Endodermal cell (in vitro differentiated cells): ENCODE measurements around the gene AP1B1. TPM values are rescaled to one million over a fixed set of nuclear protein-coding genes. Genes with fewer than 3 reads are reported as not detected.

ENCODE experiments used
- DNase-seq: peaks from one replicate; pipeline ENCODE4 v3.0.0-alpha.2; 2017
- H3K27ac ChIP-seq: 2 replicates; pipeline ENCODE4 v1.5.1; 2013; ENCODE audit warnings: mild to moderate bottlenecking, low read depth, low read length, moderate library complexity
- H3K27me3 ChIP-seq: 2 replicates; pipeline ENCODE4 v1.6.1; 2013; ENCODE audit warnings: mild to moderate bottlenecking, low read length, moderate library complexity; ENCODE audit not compliant: insufficient read depth, control insufficient read depth, poor library complexity, severe bottlenecking
- H3K36me3 ChIP-seq: 2 replicates; pipeline ENCODE4 v1.7.0; 2013; ENCODE audit warnings: mild to moderate bottlenecking, low read length, moderate library complexity; ENCODE audit not compliant: control insufficient read depth, insufficient read depth
- H3K4me1 ChIP-seq: one replicate; pipeline ENCODE4 v1.7.0; 2013; ENCODE audit warnings: low read length; ENCODE audit not compliant: control insufficient read depth, insufficient read depth
- H3K4me3 ChIP-seq: 2 replicates; pipeline ENCODE4 v1.5.1; 2013; ENCODE audit warnings: mild to moderate bottlenecking, low read length, moderate library complexity
- H3K9ac ChIP-seq: 2 replicates; pipeline ENCODE4 v1.6.1; 2013; ENCODE audit warnings: mild to moderate bottlenecking, low read length, moderate library complexity; ENCODE audit not compliant: poor library complexity, severe bottlenecking; ENCODE audit errors: extremely low read depth
- H3K9me3 ChIP-seq: 2 replicates; pipeline ENCODE4 v1.6.1; 2013; ENCODE audit warnings: mild to moderate bottlenecking, low read length, moderate library complexity; ENCODE audit not compliant: control insufficient read depth
- H3K27ac Mint-ChIP-seq: 2 replicates; pipeline ENCODE4 v1.8.0; 2020; ENCODE audit warnings: mixed read lengths
- H3K27me3 Mint-ChIP-seq: 2 replicates; pipeline ENCODE4 v1.8.0; 2021; ENCODE audit warnings: mild to moderate bottlenecking, mixed read lengths; ENCODE audit not compliant: insufficient read depth
- H3K36me3 Mint-ChIP-seq: 2 replicates; pipeline ENCODE4 v1.8.0; 2020; ENCODE audit warnings: low read depth, mixed read lengths
- H3K4me1 Mint-ChIP-seq: 2 replicates; pipeline ENCODE4 v1.8.0; 2020; ENCODE audit warnings: mixed read lengths
- H3K4me3 Mint-ChIP-seq: 2 replicates; pipeline ENCODE4 v1.8.0; 2020; ENCODE audit warnings: mild to moderate bottlenecking, moderate library complexity, mixed read lengths
- H3K9me3 Mint-ChIP-seq: 2 replicates; pipeline ENCODE4 v1.8.0; 2020; ENCODE audit warnings: mild to moderate bottlenecking, mixed read lengths
- CTCF ChIP-seq: fragments of 200-600 bp; sonication (generic); conservative IDR thresholded peaks from 2 replicates; pipeline ENCODE4 v1.5.0; 2021; ENCODE audit warnings: antibody characterized with exemption, mild to moderate bottlenecking
- WGBS, 2 experiments: methylation state at CpG; one replicate each; pipeline versions ENCODE4 v1.1.5 to v1.1.7; 2013; ENCODE audit warnings: missing lambda C conversion rate in 2 of 2, mixed read lengths in 1 of 2; ENCODE audit not compliant: insufficient coverage in 1 of 2, insufficient read length in 1 of 2; 5-methylcytosine and 5-hydroxymethylcytosine counted together
- total RNA-seq, 2 donors: library from RNA; stranded (reverse); fragmentation: NEBNext Ultra II Directional in 1 of 2; extraction: Animal tissue kit (Norgen Biotek cat#: 25700) in 1 of 2; gene quantifications; 2 replicates in 1 of 2; 3 replicates in 1 of 2; pipeline ENCODE4 v1.2.1, GENCODE V29; 2021

Gene AP1B1
- total RNA-seq, 2 donors from 2014 or later = 64.9 to 76.6 TPM

- no peak overlapping the region for H3K9ac ChIP-seq
- H3K4me3 Mint-ChIP-seq = no peak overlapping the region
- DNase-seq = no peak
- H3K27ac ChIP-seq = no peak overlapping the region
- 97 to 100% methylated on average over 1 to 5 of the region's 5 CpGs for whole genome bisulfite sequencing, 2 experiments
- H3K4me1 ChIP-seq = no peaks in the 10 kb centered on the region
- no peaks in the 10 kb centered on the region for H3K27me3 Mint-ChIP-seq
- no peak overlapping the region for H3K4me3 ChIP-seq
- H3K36me3 ChIP-seq = peaks cover 40% of the 10 kb centered on the region
- no peaks in the 10 kb centered on the region for H3K9me3 ChIP-seq
- H3K27me3 ChIP-seq = no peaks in the 10 kb centered on the region
- H3K4me1 Mint-ChIP-seq = no peaks in the 10 kb centered on the region
- H3K36me3 Mint-ChIP-seq = peaks cover 22% of the 10 kb centered on the region
- TF ChIP-seq CTCF = peak; percentile 52
- no peaks in the 10 kb centered on the region for H3K9me3 Mint-ChIP-seq
- no peak overlapping the region for H3K27ac Mint-ChIP-seq
Observed at GRCh38 chr22:29328055-29328454, 60.3 kb downstream of the AP1B1 start.

GRCh38 chr22:29327089-29327764, 61.1 kb downstream of the AP1B1 start:
- no peaks in the 10 kb centered on the region for H3K27me3 ChIP-seq
- DNase-seq = no peak
- no peak overlapping the region for H3K4me3 Mint-ChIP-seq
- H3K9me3 Mint-ChIP-seq = no peaks in the 10 kb centered on the region
- H3K27ac Mint-ChIP-seq = no peak overlapping the region
- no peaks in the 10 kb centered on the region for H3K9me3 ChIP-seq
- H3K4me3 ChIP-seq = no peak overlapping the region
- no peak overlapping the region for H3K9ac ChIP-seq
- H3K27ac ChIP-seq = no peak overlapping the region
- peaks cover 22% of the 10 kb centered on the region for H3K36me3 Mint-ChIP-seq
- H3K36me3 ChIP-seq = peaks cover 32% of the 10 kb centered on the region
- WGBS, 2 experiments = 94 to 98% methylated on average over 9 to 15 of the region's 15 CpGs
- no peaks in the 10 kb centered on the region for H3K4me1 Mint-ChIP-seq
- no peaks in the 10 kb centered on the region for H3K27me3 Mint-ChIP-seq
- no peaks in the 10 kb centered on the region for H3K4me1 ChIP-seq
- no peak for TF ChIP-seq CTCF

GRCh38 chr22:29326481-29326880, 61.9 kb downstream of the AP1B1 start:
- H3K36me3 ChIP-seq = peaks cover 26% of the 10 kb centered on the region
- TF ChIP-seq CTCF = no peak
- no peaks in the 10 kb centered on the region for H3K27me3 ChIP-seq
- H3K27ac Mint-ChIP-seq = no peak overlapping the region
- no peak overlapping the region for H3K27ac ChIP-seq
- no peak overlapping the region for H3K4me3 Mint-ChIP-seq
- no peaks in the 10 kb centered on the region for H3K4me1 Mint-ChIP-seq
- H3K4me1 ChIP-seq = no peaks in the 10 kb centered on the region
- 92 to 93% methylated on average over 5 to 10 of the region's 10 CpGs for whole genome bisulfite sequencing, 2 experiments
- H3K36me3 Mint-ChIP-seq = peaks cover 22% of the 10 kb centered on the region
- DNase-seq = no peak
- H3K9me3 ChIP-seq = no peaks in the 10 kb centered on the region
- H3K9me3 Mint-ChIP-seq = no peaks in the 10 kb centered on the region
- H3K27me3 Mint-ChIP-seq = no peaks in the 10 kb centered on the region
- H3K4me3 ChIP-seq = no peak overlapping the region
- no peak overlapping the region for H3K9ac ChIP-seq
